Spleen (tissue), 11 donors: ENCODE measurements around the gene ZNF692. TPM values are rescaled to one million over a fixed set of nuclear protein-coding genes. Genes with fewer than 3 reads are reported as not detected.

ENCODE experiments used
- DNase-seq: peaks from one replicate; pipeline ENCODE4 v3.0.0-alpha.2; 2020
- H3K27ac ChIP-seq, 8 donors: fragments of 200-600 bp; sonication (generic) in 7 of 8; 1 replicate in 4 of 8; 2 replicates in 4 of 8; pipeline versions ENCODE4 v1.5.0 to v1.8.0; 2016 to 2021; ENCODE audit warnings: inconsistent platforms in 4 of 8, mild to moderate bottlenecking in 4 of 8, moderate library complexity in 1 of 8
- H3K27me3 ChIP-seq, 7 donors: fragments of 200-600 bp; sonication (generic) in 6 of 7; replicated peaks in 1 of 7; 1 replicate in 4 of 7; 2 replicates in 3 of 7; pipeline versions ENCODE4 v1.5.0 to v1.8.0; 2016 to 2021; ENCODE audit warnings: inconsistent platforms in 3 of 7, mild to moderate bottlenecking in 1 of 7
- H3K36me3 ChIP-seq, 6 donors: fragments of 200-600 bp; sonication (generic) in 5 of 6; 1 replicate in 4 of 6; 2 replicates in 2 of 6; pipeline versions ENCODE4 v1.5.0 to v1.8.0; 2016 to 2021; ENCODE audit warnings: inconsistent platforms in 2 of 6
- H3K4me1 ChIP-seq, 6 donors: fragments of 200-600 bp; sonication (generic) in 5 of 6; 1 replicate in 3 of 6; 2 replicates in 3 of 6; pipeline versions ENCODE4 v1.5.0 to v1.8.0; 2016 to 2021; ENCODE audit warnings: inconsistent platforms in 3 of 6
- H3K4me3 ChIP-seq, 8 donors: fragments of 200-600 bp; sonication (generic) in 7 of 8; 1 replicate in 4 of 8; 2 replicates in 4 of 8; pipeline versions ENCODE4 v1.5.0 to v1.8.0; 2016 to 2021; ENCODE audit warnings: inconsistent platforms in 4 of 8, mild to moderate bottlenecking in 4 of 8, moderate library complexity in 2 of 8
- H3K9me3 ChIP-seq, 8 donors: fragments of 200-600 bp; sonication (generic) in 7 of 8; 1 replicate in 4 of 8; 2 replicates in 4 of 8; pipeline versions ENCODE4 v1.5.0 to v1.8.0; 2016 to 2021; ENCODE audit warnings: inconsistent platforms in 4 of 8
- CTCF ChIP-seq, 11 experiments: fragments of 200-600 bp in 7 of 11; fragments of 450-650 bp in 4 of 11; sonication (generic) in 4 of 11; IDR thresholded peaks in 8 of 11; conservative IDR thresholded peaks in 3 of 11; 1 replicate in 7 of 11; 2 replicates in 4 of 11; pipeline versions ENCODE4 v1.4.0 to v1.8.0; 2016 to 2021; ENCODE audit warnings: antibody characterized with exemption in 11 of 11, inconsistent platforms in 4 of 11, mild to moderate bottlenecking in 1 of 11
- POLR2A ChIP-seq, 3 donors: fragments of 450-650 bp; IDR thresholded peaks; one replicate each; pipeline ENCODE4 v1.5.1; 2017; ENCODE audit warnings: antibody characterized with exemption in 3 of 3, mild to moderate bottlenecking in 1 of 3
- POLR2AphosphoS5 ChIP-seq, 3 donors: sonication (generic); formaldehyde crosslinking; IDR thresholded peaks; one replicate each; pipeline ENCODE4 v1.5.1; 2017; ENCODE audit warnings: antibody characterized with exemption in 3 of 3
- WGBS, 5 donors: extraction: QIAGEN DNeasy Blood & Tissue Kit in 3 of 5; methylation state at CpG; one replicate each; pipeline versions ENCODE4 v1.1.5 to v1.1.7; 2013 to 2018; 5-methylcytosine and 5-hydroxymethylcytosine counted together
- intact Hi-C: fragments of 100-400 bp; cut with DNase I; formaldehyde crosslinking; loops from one replicate; pipeline ENCODE4 v1.15.0; 2023; ENCODE audit warnings: low total_unique reads
- polyA plus RNA-seq, 3 donors: library from polyadenylated mRNA; stranded (reverse); fragments of 200-250 nt; gene quantifications; one replicate each; pipeline ENCODE4 v1.2.1, GENCODE V29; 2013
- total RNA-seq, 7 donors: library from RNA; depleted of rRNA in 3 of 7; stranded (reverse); fragments of >200 nt in 3 of 7; fragmentation: NEBNext Ultra II Directional in 4 of 7; extraction: Animal tissue kit (Norgen Biotek cat#: 25700) in 4 of 7; gene quantifications; one replicate each; pipeline versions ENCODE4 v1.1.0 to v1.2.1, GENCODE V29; 2016 to 2021
- donor health status: healthy with polysubstance abuse.
- donor health status: DM: no; HTN: no; CAD: no; lungs with moderate emphysema.
- donor health status: DM: no; HTN: no; CAD: no.
- donor health status: Bipolar disorder and iron deficiency.
- donor health status: healthy.
- donor health status: DM: no; HTN: no; CAD: no.
- donor health status: DM: yes; HTN: yes; CAD: no.

Gene ZNF692
- total and polyA plus RNA-seq, 10 donors: 33.5 to 138 (median 48.6) TPM

- peaks cover 0 to 21% (median 9%) of the 10 kb centered on the region in 6 donors for H3K4me1 ChIP-seq
- H3K27ac ChIP-seq: no peak overlapping the region
- peaks cover 0 to 87% (median 65%) of the 10 kb centered on the region in 6 donors for H3K36me3 ChIP-seq
- 93 to 99% (median 96%) methylated on average over 8 of the region's 8 CpGs for WGBS, 5 donors
- no peak for TF ChIP-seq POLR2AphosphoS5 (IDR thresholded peaks at IDR 0.05)
- no peak for TF ChIP-seq CTCF (IDR thresholded peaks at IDR 0.05 in 8 of 11, conservative IDR thresholded peaks at IDR 0.05 in 3 of 11)
- TF ChIP-seq POLR2A (IDR thresholded peaks at IDR 0.05): no peak
- no peak for DNase-seq
- intact Hi-C loops: no loop called here
- no peaks in the 10 kb centered on the region for H3K27me3 ChIP-seq
- H3K4me3 ChIP-seq: no peak overlapping the region
- no peaks in the 10 kb centered on the region for H3K9me3 ChIP-seq
Observed at GRCh38 chr1:248848602-248849001, 10.3 kb downstream of the ZNF692 start.

GRCh38 chr1:248847956-248848561 lies 10.8 kb downstream of the ZNF692 start:
- Histone ChIP-seq H3K4me1 (peaks cover 0 to 18% (median 9%) of the 10 kb centered on the region in 6 donors), H3K4me3 (no peak overlapping the region), H3K27me3 (no peaks in the 10 kb centered on the region), H3K27ac (no peak overlapping the region), H3K36me3 (peaks cover 0 to 87% (median 65%) of the 10 kb centered on the region in 6 donors), H3K9me3 (no peaks in the 10 kb centered on the region)
- DNase-seq: no peak
- intact Hi-C loops: no loop called here
- TF ChIP-seq CTCF (IDR thresholded peaks at IDR 0.05 in 8 of 11, conservative IDR thresholded peaks at IDR 0.05 in 3 of 11) (no peak), POLR2AphosphoS5 (IDR thresholded peaks at IDR 0.05) (peak in 1 of 3 donors; percentile 71)
- 97 to 98% (median 97%) methylated on average over 39 to 72 of the region's 72 CpGs for WGBS, 5 donors

- Histone ChIP-seq H3K27me3 (no peaks in the 10 kb centered on the region), H3K9me3 (no peaks in the 10 kb centered on the region), H3K36me3 (peaks cover 0 to 94% (median 65%) of the 10 kb centered on the region in 6 donors), H3K27ac (no peak overlapping the region), H3K4me3 (no peak overlapping the region), H3K4me1 (peaks cover 3 to 18% (median 11%) of the 10 kb centered on the region in 6 donors)
- no peak for DNase-seq
- 96 to 98% (median 97%) methylated on average over 68 to 76 of the region's 76 CpGs for WGBS, 5 donors
- intact Hi-C loops: no loop called here
- no peak for TF ChIP-seq POLR2A (IDR thresholded peaks at IDR 0.05)
- TF ChIP-seq POLR2AphosphoS5 (IDR thresholded peaks at IDR 0.05): no peak
Observed at GRCh38 chr1:248847181-248847955, 11.5 kb downstream of the ZNF692 start.

DNA sequence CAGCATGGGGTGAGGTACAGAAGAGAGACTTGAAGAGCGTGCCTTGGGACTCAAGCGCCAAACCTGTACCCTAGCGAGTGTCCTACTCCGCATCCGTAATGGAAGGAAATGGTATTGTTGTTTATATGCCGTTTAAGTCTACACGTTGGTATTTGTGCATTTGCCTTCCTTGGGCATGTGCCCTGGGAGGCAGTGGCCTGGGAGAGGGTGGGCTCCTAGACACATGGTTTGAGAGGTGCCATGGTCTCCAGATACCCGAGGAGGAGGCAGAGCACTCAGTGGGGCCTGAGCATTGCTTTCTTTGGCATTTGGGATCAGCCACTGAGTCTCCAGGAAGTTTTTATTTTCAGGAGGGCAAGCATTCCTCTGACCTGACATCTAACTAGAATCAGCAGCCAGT lies 14.4 kb downstream of the ZNF692 start:
- Histone ChIP-seq H3K27me3 (no peaks in the 10 kb centered on the region), H3K4me1 (peaks cover 16 to 44% (median 35%) of the 10 kb centered on the region in 6 donors), H3K36me3 (peaks cover 0 to 80% (median 52%) of the 10 kb centered on the region in 6 donors), H3K27ac (no peak overlapping the region), H3K4me3 (no peak overlapping the region), H3K9me3 (no peaks in the 10 kb centered on the region)
- no peak for TF ChIP-seq POLR2A (IDR thresholded peaks at IDR 0.05)
- TF ChIP-seq CTCF (IDR thresholded peaks at IDR 0.05 in 8 of 11, conservative IDR thresholded peaks at IDR 0.05 in 3 of 11): no peak
- no peak for TF ChIP-seq POLR2AphosphoS5 (IDR thresholded peaks at IDR 0.05)
- no peak for DNase-seq
- intact Hi-C loops: no loop called here
- WGBS, 5 donors: 92 to 96% (median 93%) methylated on average over 8 of the region's 8 CpGs
